ENCODE data around the gene LGR6.

GRCh38 chr1:202310071-202310725 is 116.6 kb downstream of the LGR6 start:
- TF ChIP-seq CTCF (conservative IDR thresholded peaks at IDR 0.05; ENCODE audit: low read depth, low read length) (no peak), EZH2 (IDR thresholded peaks at IDR 0.05; ENCODE audit: low read length, unreplicated experiment) (no peak)

All from PC-3 (cell line).